Fibroblast of lung (primary cell): ENCODE data around the gene PCP4. TPM values are rescaled to one million over a fixed set of nuclear protein-coding genes. Genes with fewer than 3 reads are reported as not detected.

Source experiments
- DNase-seq, 2 donors: peaks; one replicate each; pipeline versions ENCODE4 v3.0.0 to v3.0.0-alpha.2; 2010; ENCODE audit warnings: low read depth in 2 of 2
- H2AFZ ChIP-seq: 2 replicates; pipeline ENCODE4 v1.5.1; 2012; ENCODE audit warnings: low read length, control low read depth, inconsistent platforms
- H3K27ac ChIP-seq: 2 replicates; pipeline ENCODE4 v1.5.1; 2011; ENCODE audit warnings: low read length, control low read depth; ENCODE audit not compliant: insufficient read depth
- H3K27me3 ChIP-seq: 2 replicates; pipeline ENCODE4 v1.5.1; 2011; ENCODE audit warnings: mild to moderate bottlenecking, low read length; ENCODE audit not compliant: control insufficient read depth, insufficient read depth
- H3K36me3 ChIP-seq: 2 replicates; pipeline ENCODE4 v1.5.1; 2011; ENCODE audit warnings: low read length; ENCODE audit not compliant: control insufficient read depth, insufficient read depth
- H3K4me1 ChIP-seq: 2 replicates; pipeline ENCODE4 v1.5.1; 2011; ENCODE audit warnings: low read length; ENCODE audit not compliant: control insufficient read depth, insufficient read depth; ENCODE audit errors: extremely low read depth
- H3K4me2 ChIP-seq: 2 replicates; pipeline ENCODE4 v1.5.1; 2011; ENCODE audit warnings: low read length, control low read depth; ENCODE audit not compliant: insufficient read depth; ENCODE audit errors: extremely low read depth
- H3K4me3 ChIP-seq, 4 experiments: fragments of 200-600 bp in 1 of 4; sonication (generic) in 1 of 4; replicated peaks in 1 of 4; 2 replicates each; pipeline ENCODE4 v1.5.1; 2011 to 2016; ENCODE audit warnings: low read length in 4 of 4, low read depth in 3 of 4, mild to moderate bottlenecking in 3 of 4, control low read depth in 2 of 4, inconsistent platforms in 1 of 4, mixed read lengths in 1 of 4; ENCODE audit not compliant: insufficient read depth in 1 of 4; ENCODE audit errors: control extremely low read depth in 1 of 4
- H3K79me2 ChIP-seq: 2 replicates; pipeline ENCODE4 v1.5.1; 2012; ENCODE audit warnings: mild to moderate bottlenecking, low read length, inconsistent platforms; ENCODE audit not compliant: control insufficient read depth, insufficient read depth
- H3K9ac ChIP-seq: 2 replicates; pipeline ENCODE4 v1.5.1; 2011; ENCODE audit warnings: mild to moderate bottlenecking, low read length, control low read depth; ENCODE audit not compliant: insufficient read depth
- H3K9me3 ChIP-seq: 2 replicates; pipeline ENCODE4 v1.5.1; 2012; ENCODE audit warnings: low read depth, low read length; ENCODE audit not compliant: control insufficient read depth, insufficient read depth
- H4K20me1 ChIP-seq: 2 replicates; pipeline ENCODE4 v1.5.1; 2011; ENCODE audit warnings: low read length; ENCODE audit not compliant: control insufficient read depth, insufficient read depth; ENCODE audit errors: extremely low read depth
- EZH2 ChIP-seq: IDR thresholded peaks from 2 replicates; pipeline ENCODE4 v1.5.1; 2012; ENCODE audit warnings: low read length, control low read depth, mild to moderate bottlenecking; ENCODE audit errors: missing control alignments
- polyA plus RNA-seq, 2 donors: library from polyadenylated mRNA; depleted of rRNA in 1 of 2; stranded (reverse) in 1 of 2; unstranded in 1 of 2; fragments of >200 nt; gene quantifications; 2 replicates each; pipeline ENCODE4 v1.2.1, GENCODE V29; 2011 to 2012; ENCODE audit warnings: missing spikeins in 1 of 2
- total RNA-seq: library from RNA; depleted of rRNA; stranded (reverse); fragments of >200 nt; gene quantifications from 2 replicates; pipeline ENCODE4 v1.2.1, GENCODE V29; 2014
- TF ChIP-seq, protein P1 (sequence below), 2 donors: IDR thresholded peaks in 1 of 2; conservative IDR thresholded peaks in 1 of 2; 1 replicate in 1 of 2; 2 replicates in 1 of 2; pipeline ENCODE4 v1.5.1; 2011 to 2012; ENCODE audit warnings: low read length in 2 of 2, control low read depth in 1 of 2, inconsistent platforms in 1 of 2, low read depth in 1 of 2, mild to moderate bottlenecking in 1 of 2

Gene PCP4
- total and polyA plus RNA-seq, 2 donors (not counting 1 experiment from before 2014, with no cell fraction given), result not detected

DNA sequence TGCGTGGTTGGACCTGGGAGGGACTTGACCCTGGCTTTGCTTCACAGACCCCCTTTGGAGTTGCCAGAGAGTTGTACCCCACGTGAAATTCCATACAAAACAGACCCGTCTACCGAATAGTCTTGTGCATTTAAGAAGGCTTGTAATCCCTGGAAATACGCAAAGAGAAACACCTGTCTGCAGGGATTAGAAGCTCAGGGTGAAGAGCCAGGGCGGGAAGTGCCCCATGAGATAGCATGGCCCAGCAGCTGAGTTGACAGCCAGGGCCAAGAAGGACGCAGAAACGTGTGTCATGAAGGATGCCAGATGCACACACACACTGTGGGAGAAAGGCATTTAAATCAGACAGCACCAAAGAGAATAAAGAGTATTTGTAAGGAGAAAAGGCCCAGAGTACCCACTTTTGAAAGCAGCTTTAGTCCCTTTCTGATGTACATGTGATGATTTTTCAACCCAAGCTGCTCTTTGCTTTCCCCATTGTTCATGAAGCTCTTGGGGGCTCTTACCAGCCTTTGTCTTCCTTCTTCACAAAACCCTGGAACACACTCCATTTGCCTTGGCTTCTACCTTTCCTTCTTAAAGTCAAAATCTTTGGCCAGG is 46.6 kb downstream of the PCP4 start:
- Histone ChIP-seq H2AFZ (no peak overlapping the region), H3K36me3 (no peaks in the 10 kb centered on the region), H3K27me3 (no peaks in the 10 kb centered on the region), H3K27ac (no peak overlapping the region), H3K4me3 (no peak overlapping the region), H3K4me2 (no peak overlapping the region), H3K4me1 (no peaks in the 10 kb centered on the region), H3K9me3 (no peaks in the 10 kb centered on the region), H3K9ac (no peak overlapping the region), H3K79me2 (no peaks in the 10 kb centered on the region), H4K20me1 (no peaks in the 10 kb centered on the region)
- TF ChIP-seq, protein P1, sequence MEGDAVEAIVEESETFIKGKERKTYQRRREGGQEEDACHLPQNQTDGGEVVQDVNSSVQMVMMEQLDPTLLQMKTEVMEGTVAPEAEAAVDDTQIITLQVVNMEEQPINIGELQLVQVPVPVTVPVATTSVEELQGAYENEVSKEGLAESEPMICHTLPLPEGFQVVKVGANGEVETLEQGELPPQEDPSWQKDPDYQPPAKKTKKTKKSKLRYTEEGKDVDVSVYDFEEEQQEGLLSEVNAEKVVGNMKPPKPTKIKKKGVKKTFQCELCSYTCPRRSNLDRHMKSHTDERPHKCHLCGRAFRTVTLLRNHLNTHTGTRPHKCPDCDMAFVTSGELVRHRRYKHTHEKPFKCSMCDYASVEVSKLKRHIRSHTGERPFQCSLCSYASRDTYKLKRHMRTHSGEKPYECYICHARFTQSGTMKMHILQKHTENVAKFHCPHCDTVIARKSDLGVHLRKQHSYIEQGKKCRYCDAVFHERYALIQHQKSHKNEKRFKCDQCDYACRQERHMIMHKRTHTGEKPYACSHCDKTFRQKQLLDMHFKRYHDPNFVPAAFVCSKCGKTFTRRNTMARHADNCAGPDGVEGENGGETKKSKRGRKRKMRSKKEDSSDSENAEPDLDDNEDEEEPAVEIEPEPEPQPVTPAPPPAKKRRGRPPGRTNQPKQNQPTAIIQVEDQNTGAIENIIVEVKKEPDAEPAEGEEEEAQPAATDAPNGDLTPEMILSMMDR (conservative IDR thresholded peaks at IDR 0.05 in 1 of 2, IDR thresholded peaks at IDR 0.05 in 1 of 2; ENCODE audit: low read depth in 1 of 2, low read length in 2 of 2), result no peak
- TF ChIP-seq EZH2, result no peak
- DNase-seq, result no peak

DNA sequence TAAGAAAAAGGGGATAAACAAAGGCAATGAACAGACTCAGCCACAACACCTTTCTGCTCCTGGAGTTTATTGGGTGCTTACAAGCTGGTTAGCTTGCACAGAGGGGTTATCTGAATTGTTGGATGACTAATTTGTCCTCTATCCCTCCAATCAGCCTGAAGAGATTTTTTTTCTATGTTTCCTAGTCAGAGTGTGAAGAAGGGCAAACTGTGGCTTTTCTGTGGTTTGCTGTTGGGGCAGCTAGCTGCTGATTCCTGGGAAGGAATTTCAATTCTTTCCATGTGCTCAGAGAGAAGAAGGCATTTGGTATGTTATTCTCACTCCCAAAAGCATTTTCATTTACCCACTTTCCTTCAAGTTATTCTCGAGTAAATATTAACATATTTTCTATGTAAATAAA is 48.6 kb downstream of the PCP4 start:
- Histone ChIP-seq H4K20me1 (no peaks in the 10 kb centered on the region), H3K9ac (no peak overlapping the region), H3K27ac (no peak overlapping the region), H2AFZ (no peak overlapping the region), H3K36me3 (no peaks in the 10 kb centered on the region), H3K4me3 (no peak overlapping the region), H3K9me3 (no peaks in the 10 kb centered on the region), H3K4me1 (no peaks in the 10 kb centered on the region), H3K79me2 (no peaks in the 10 kb centered on the region), H3K4me2 (no peak overlapping the region), H3K27me3 (no peaks in the 10 kb centered on the region)
- peak in 1 of 2 donors; percentile 66 for DNase-seq
- no peak for TF ChIP-seq EZH2
- TF ChIP-seq, protein P1 (conservative IDR thresholded peaks at IDR 0.05 in 1 of 2, IDR thresholded peaks at IDR 0.05 in 1 of 2; ENCODE audit: low read depth in 1 of 2, low read length in 2 of 2), result no peak

DNA sequence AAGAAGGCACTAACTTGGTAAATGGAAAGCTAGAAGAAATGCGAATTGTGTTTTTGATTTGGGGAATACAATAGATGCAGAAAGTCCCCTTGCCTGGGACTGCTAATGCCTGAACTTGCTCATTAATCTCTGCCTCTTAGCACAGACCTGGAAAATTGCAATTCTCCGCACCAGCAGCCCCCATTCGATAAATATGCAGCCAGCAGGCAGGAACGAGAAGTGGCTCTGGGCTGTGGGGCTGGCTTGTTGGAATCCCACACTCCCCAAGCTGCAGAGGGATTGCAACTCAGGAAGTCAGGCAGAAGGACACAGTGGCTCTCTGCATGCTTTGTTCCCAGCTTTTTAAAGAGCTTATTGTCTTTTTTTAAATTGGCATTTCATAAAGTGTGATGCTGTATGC is 51.3 kb downstream of the PCP4 start:
- no peak overlapping the region for H3K4me3 ChIP-seq
- TF ChIP-seq, protein P1 (conservative IDR thresholded peaks at IDR 0.05 in 1 of 2, IDR thresholded peaks at IDR 0.05 in 1 of 2; ENCODE audit: low read depth in 1 of 2, low read length in 2 of 2), result no peak
- no peak for TF ChIP-seq EZH2
- no peak overlapping the region for H3K27ac ChIP-seq

More for the DNA sequence above, 51.3 kb downstream of the PCP4 start:
- no peak overlapping the region for H3K9ac ChIP-seq
- H3K36me3 ChIP-seq, result no peaks in the 10 kb centered on the region
- no peaks in the 10 kb centered on the region for H3K4me1 ChIP-seq
- no peaks in the 10 kb centered on the region for H3K9me3 ChIP-seq
- H3K4me2 ChIP-seq, result no peak overlapping the region
- H4K20me1 ChIP-seq, result no peaks in the 10 kb centered on the region
- H3K79me2 ChIP-seq, result no peaks in the 10 kb centered on the region
- no peaks in the 10 kb centered on the region for H3K27me3 ChIP-seq
- DNase-seq, result no peak
- no peak overlapping the region for H2AFZ ChIP-seq
